Osteocyte (in vitro differentiated cells): ENCODE results near the gene IGF1R. TPM values are rescaled to one million over a fixed set of nuclear protein-coding genes. Genes with fewer than 3 reads are reported as not detected.

Experiments used
- DNase-seq: peaks from one replicate; pipeline ENCODE4 v3.0.0; 2021; ENCODE audit warnings: mixed read lengths; ENCODE audit not compliant: unreplicated experiment; ENCODE audit errors: extremely low spot score
- H3K27ac Mint-ChIP-seq: one replicate; pipeline ENCODE4 v1.8.0; 2021; ENCODE audit warnings: mild to moderate bottlenecking, mixed read lengths; ENCODE audit not compliant: unreplicated experiment
- H3K27me3 Mint-ChIP-seq: one replicate; pipeline ENCODE4 v1.8.0; 2021; ENCODE audit warnings: mixed read lengths; ENCODE audit not compliant: unreplicated experiment
- H3K36me3 Mint-ChIP-seq: one replicate; pipeline ENCODE4 v1.8.0; 2021; ENCODE audit warnings: mixed read lengths; ENCODE audit not compliant: unreplicated experiment
- H3K4me1 Mint-ChIP-seq: one replicate; pipeline ENCODE4 v1.8.0; 2021; ENCODE audit warnings: mixed read lengths; ENCODE audit not compliant: unreplicated experiment
- H3K4me3 Mint-ChIP-seq: one replicate; pipeline ENCODE4 v1.8.0; 2021; ENCODE audit warnings: mild to moderate bottlenecking, moderate library complexity, mixed read lengths; ENCODE audit not compliant: unreplicated experiment
- H3K9me3 Mint-ChIP-seq: one replicate; pipeline ENCODE4 v1.8.0; 2021; ENCODE audit warnings: mixed read lengths; ENCODE audit not compliant: unreplicated experiment
- CTCF ChIP-seq: fragments of 200-600 bp; sonication (generic); IDR thresholded peaks from 2 replicates; pipeline ENCODE4 v1.5.0; 2021; ENCODE audit warnings: antibody characterized with exemption, mild to moderate bottlenecking, moderate library complexity
- total RNA-seq: library from RNA; stranded (reverse); gene quantifications from 2 replicates; pipeline ENCODE4 v1.2.1, GENCODE V29; 2021

The IGF1R gene
- total RNA-seq, 1 donor from 2014 or later: 174 TPM

- no peaks in the 10 kb centered on the region for H3K27me3 Mint-ChIP-seq
- H3K27ac Mint-ChIP-seq: peak overlapping the region; percentile 98
- TF ChIP-seq CTCF: no peak
- H3K9me3 Mint-ChIP-seq: peaks cover 4% of the 10 kb centered on the region
- H3K4me3 Mint-ChIP-seq: peak overlapping the region; percentile 77
- H3K4me1 Mint-ChIP-seq: peaks cover 97% of the 10 kb centered on the region
- DNase-seq: no peak
- peaks cover 4% of the 10 kb centered on the region for H3K36me3 Mint-ChIP-seq
These were observed 224.4 kb downstream of the IGF1R start for GRCh38 chr15:98872774-98873173.

- peak; percentile 18 for TF ChIP-seq CTCF
- Mint-ChIP-seq H3K27ac (peak overlapping the region; percentile 98), H3K9me3 (peaks cover 4% of the 10 kb centered on the region), H3K4me1 (peaks cover 97% of the 10 kb centered on the region), H3K36me3 (peaks cover 4% of the 10 kb centered on the region), H3K4me3 (peak overlapping the region; percentile 77), H3K27me3 (no peaks in the 10 kb centered on the region)
- DNase-seq: no peak
These were observed 225.3 kb downstream of the IGF1R start for GRCh38 chr15:98873441-98874218.

- H3K4me3 Mint-ChIP-seq: peak overlapping the region; percentile 77
- H3K27me3 Mint-ChIP-seq: no peaks in the 10 kb centered on the region
- H3K4me1 Mint-ChIP-seq: peaks cover 96% of the 10 kb centered on the region
- peaks cover 4% of the 10 kb centered on the region for H3K36me3 Mint-ChIP-seq
- peak overlapping the region; percentile 98 for H3K27ac Mint-ChIP-seq
- no peak for DNase-seq
- H3K9me3 Mint-ChIP-seq: peaks cover 4% of the 10 kb centered on the region
- TF ChIP-seq CTCF: no peak
These were observed 226.0 kb downstream of the IGF1R start for GRCh38 chr15:98874370-98874769.

- Mint-ChIP-seq H3K4me3 (peak overlapping the region; percentile 77), H3K27ac (peak overlapping the region; percentile 98), H3K27me3 (no peaks in the 10 kb centered on the region), H3K4me1 (peaks cover 95% of the 10 kb centered on the region), H3K9me3 (peaks cover 4% of the 10 kb centered on the region), H3K36me3 (peaks cover 4% of the 10 kb centered on the region)
- no peak for TF ChIP-seq CTCF
- no peak for DNase-seq
These were observed 226.4 kb downstream of the IGF1R start for GRCh38 chr15:98874773-98875172.

- peaks cover 4% of the 10 kb centered on the region for H3K36me3 Mint-ChIP-seq
These were observed 227.0 kb downstream of the IGF1R start for GRCh38 chr15:98875309-98875708.

More at GRCh38 chr15:98875309-98875708, 227.0 kb downstream of the IGF1R start:
- no peaks in the 10 kb centered on the region for H3K27me3 Mint-ChIP-seq
- peak overlapping the region; percentile 77 for H3K4me3 Mint-ChIP-seq
- H3K27ac Mint-ChIP-seq: peak overlapping the region; percentile 98
- H3K9me3 Mint-ChIP-seq: peaks cover 4% of the 10 kb centered on the region
- peaks cover 92% of the 10 kb centered on the region for H3K4me1 Mint-ChIP-seq
- no peak for TF ChIP-seq CTCF
- no peak for DNase-seq
